ENCODE data around the gene USP16.
A peak's percentile ranks its signal among the peaks of the same experiment; 100 is the strongest.

USP16 gene

GRCh38 chr21:29078869-29079767 lies 54.6 kb downstream of the USP16 start:
- Histone ChIP-seq H3K27me3 (ENCODE audit: control insufficient read depth in 1 of 2, insufficient read depth in 2 of 2, low read length in 2 of 2) (no peaks in the 10 kb centered on the region), H3K9ac (ENCODE audit: low read depth in 1 of 2, low read length in 2 of 2) (no peak overlapping the region), H3K36me3 (ENCODE audit: control insufficient read depth in 1 of 2, insufficient read depth in 2 of 2, low read length in 2 of 2) (no peaks in the 10 kb centered on the region), H3K27ac (ENCODE audit: low read depth, low read length) (no peak overlapping the region), H3K4me1 (ENCODE audit: control insufficient read depth in 1 of 2, insufficient read depth in 2 of 2, low read length in 2 of 2) (peaks cover 1 to 25% of the 10 kb centered on the region in 2 donors), H3K9me3 (ENCODE audit: control insufficient read depth in 1 of 2, low read length in 2 of 2) (no peaks in the 10 kb centered on the region), H3K4me3 (ENCODE audit: low read depth in 1 of 2, low read length in 2 of 2) (no peak overlapping the region)

- H3K4me3 ChIP-seq (ENCODE audit: low read depth in 1 of 2, low read length in 2 of 2), result no peak overlapping the region
Observed at GRCh38 chr21:29080454-29080941, 56.0 kb downstream of the USP16 start.

GRCh38 chr21:29082046-29082815 lies 57.8 kb downstream of the USP16 start:
- Histone ChIP-seq H3K27ac (ENCODE audit: low read depth, low read length) (no peak overlapping the region), H3K27me3 (ENCODE audit: control insufficient read depth in 1 of 2, insufficient read depth in 2 of 2, low read length in 2 of 2) (no peaks in the 10 kb centered on the region), H3K9ac (ENCODE audit: low read depth in 1 of 2, low read length in 2 of 2) (no peak overlapping the region), H3K36me3 (ENCODE audit: control insufficient read depth in 1 of 2, insufficient read depth in 2 of 2, low read length in 2 of 2) (peaks cover 0 to 10% of the 10 kb centered on the region in 2 donors), H3K4me3 (ENCODE audit: low read depth in 1 of 2, low read length in 2 of 2) (no peak overlapping the region), H3K9me3 (ENCODE audit: control insufficient read depth in 1 of 2, low read length in 2 of 2) (no peaks in the 10 kb centered on the region), H3K4me1 (ENCODE audit: control insufficient read depth in 1 of 2, insufficient read depth in 2 of 2, low read length in 2 of 2) (peaks cover 0 to 24% of the 10 kb centered on the region in 2 donors)

More at GRCh38 chr21:29080454-29080941, 56.0 kb downstream of the USP16 start:
- H3K9ac ChIP-seq (ENCODE audit: low read depth in 1 of 2, low read length in 2 of 2), result no peak overlapping the region
- no peaks in the 10 kb centered on the region for H3K27me3 ChIP-seq (ENCODE audit: control insufficient read depth in 1 of 2, insufficient read depth in 2 of 2, low read length in 2 of 2)
- no peaks in the 10 kb centered on the region for H3K9me3 ChIP-seq (ENCODE audit: control insufficient read depth in 1 of 2, low read length in 2 of 2)
- H3K4me1 ChIP-seq (ENCODE audit: control insufficient read depth in 1 of 2, insufficient read depth in 2 of 2, low read length in 2 of 2), result peaks cover 0 to 24% of the 10 kb centered on the region in 2 donors
- H3K36me3 ChIP-seq (ENCODE audit: control insufficient read depth in 1 of 2, insufficient read depth in 2 of 2, low read length in 2 of 2), result no peaks in the 10 kb centered on the region
- H3K27ac ChIP-seq (ENCODE audit: low read depth, low read length), result no peak overlapping the region

- Histone ChIP-seq H3K9ac (ENCODE audit: low read depth in 1 of 2, low read length in 2 of 2) (no peak overlapping the region), H3K4me3 (ENCODE audit: low read depth in 1 of 2, low read length in 2 of 2) (no peak overlapping the region), H3K27me3 (ENCODE audit: control insufficient read depth in 1 of 2, insufficient read depth in 2 of 2, low read length in 2 of 2) (no peaks in the 10 kb centered on the region), H3K27ac (ENCODE audit: low read depth, low read length) (no peak overlapping the region), H3K36me3 (ENCODE audit: control insufficient read depth in 1 of 2, insufficient read depth in 2 of 2, low read length in 2 of 2) (peaks cover 0 to 12% of the 10 kb centered on the region in 2 donors), H3K4me1 (ENCODE audit: control insufficient read depth in 1 of 2, insufficient read depth in 2 of 2, low read length in 2 of 2) (peaks cover 0 to 23% of the 10 kb centered on the region in 2 donors), H3K9me3 (ENCODE audit: control insufficient read depth in 1 of 2, low read length in 2 of 2) (no peaks in the 10 kb centered on the region)
Observed at GRCh38 chr21:29083306-29083705, 58.8 kb downstream of the USP16 start.

DNA sequence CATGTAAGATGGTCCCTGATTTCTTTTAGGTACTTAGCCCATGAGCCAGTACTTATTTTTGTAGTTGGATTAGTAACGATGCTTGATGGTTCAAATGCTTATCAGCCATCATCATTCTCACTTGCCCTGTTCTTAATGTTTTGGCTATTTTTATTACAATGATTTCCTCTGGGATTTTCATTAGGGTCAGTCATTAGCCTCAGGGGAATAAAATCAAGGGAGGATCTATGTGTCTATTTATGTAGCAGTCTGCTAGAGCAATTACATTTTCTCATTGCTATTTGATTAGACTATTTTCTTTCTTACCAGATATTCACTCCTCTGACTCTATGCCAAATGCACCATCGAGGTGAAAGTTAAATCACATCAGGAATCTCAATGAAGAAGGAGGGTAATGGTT lies 59.9 kb downstream of the USP16 start:
- peaks cover 0 to 12% of the 10 kb centered on the region in 2 donors for H3K36me3 ChIP-seq (ENCODE audit: control insufficient read depth in 1 of 2, insufficient read depth in 2 of 2, low read length in 2 of 2)
- H3K4me3 ChIP-seq (ENCODE audit: low read depth in 1 of 2, low read length in 2 of 2), result no peak overlapping the region
- no peak overlapping the region for H3K9ac ChIP-seq (ENCODE audit: low read depth in 1 of 2, low read length in 2 of 2)
- no peaks in the 10 kb centered on the region for H3K27me3 ChIP-seq (ENCODE audit: control insufficient read depth in 1 of 2, insufficient read depth in 2 of 2, low read length in 2 of 2)
- H3K27ac ChIP-seq (ENCODE audit: low read depth, low read length), result no peak overlapping the region
- H3K4me1 ChIP-seq (ENCODE audit: control insufficient read depth in 1 of 2, insufficient read depth in 2 of 2, low read length in 2 of 2), result peaks cover 0 to 12% of the 10 kb centered on the region in 2 donors
- H3K9me3 ChIP-seq (ENCODE audit: control insufficient read depth in 1 of 2, low read length in 2 of 2), result no peaks in the 10 kb centered on the region

DNA sequence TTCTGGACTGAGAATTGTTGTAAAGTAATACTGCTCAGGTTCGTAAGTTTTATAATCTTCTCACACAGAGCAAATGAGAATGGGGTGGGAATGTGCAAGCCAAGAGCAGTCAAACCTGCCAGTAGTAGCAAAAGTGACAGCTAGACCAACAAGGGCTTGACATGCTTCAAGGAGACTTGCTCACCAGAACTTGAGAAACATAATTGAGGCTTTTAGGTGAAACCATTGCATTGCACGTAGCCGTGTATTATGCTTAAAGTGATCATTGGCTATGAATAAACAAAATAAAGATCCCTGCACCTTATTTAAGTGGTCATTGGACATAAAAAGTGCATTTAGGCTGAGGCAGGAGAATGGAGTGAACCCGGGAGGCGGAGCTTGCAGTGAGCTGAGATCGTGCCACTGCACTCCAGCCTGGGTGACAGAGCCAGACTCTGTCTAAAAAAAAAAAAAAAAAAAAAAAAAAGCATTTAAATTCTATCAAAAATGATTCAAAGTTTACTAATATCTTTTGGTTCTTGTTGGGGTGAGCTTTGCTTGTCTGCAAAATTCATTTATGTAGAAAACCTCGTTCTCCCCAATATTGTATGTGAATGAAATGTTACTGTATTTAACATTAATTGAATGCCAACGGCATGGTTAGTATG lies 60.8 kb downstream of the USP16 start:
- Histone ChIP-seq H3K4me3 (ENCODE audit: low read depth in 1 of 2, low read length in 2 of 2) (no peak overlapping the region), H3K9me3 (ENCODE audit: control insufficient read depth in 1 of 2, low read length in 2 of 2) (no peaks in the 10 kb centered on the region), H3K27ac (ENCODE audit: low read depth, low read length) (no peak overlapping the region), H3K4me1 (ENCODE audit: control insufficient read depth in 1 of 2, insufficient read depth in 2 of 2, low read length in 2 of 2) (peaks cover 0 to 4% of the 10 kb centered on the region in 2 donors), H3K9ac (ENCODE audit: low read depth in 1 of 2, low read length in 2 of 2) (no peak overlapping the region), H3K27me3 (ENCODE audit: control insufficient read depth in 1 of 2, insufficient read depth in 2 of 2, low read length in 2 of 2) (no peaks in the 10 kb centered on the region), H3K36me3 (ENCODE audit: control insufficient read depth in 1 of 2, insufficient read depth in 2 of 2, low read length in 2 of 2) (peaks cover 0 to 12% of the 10 kb centered on the region in 2 donors)

DNA sequence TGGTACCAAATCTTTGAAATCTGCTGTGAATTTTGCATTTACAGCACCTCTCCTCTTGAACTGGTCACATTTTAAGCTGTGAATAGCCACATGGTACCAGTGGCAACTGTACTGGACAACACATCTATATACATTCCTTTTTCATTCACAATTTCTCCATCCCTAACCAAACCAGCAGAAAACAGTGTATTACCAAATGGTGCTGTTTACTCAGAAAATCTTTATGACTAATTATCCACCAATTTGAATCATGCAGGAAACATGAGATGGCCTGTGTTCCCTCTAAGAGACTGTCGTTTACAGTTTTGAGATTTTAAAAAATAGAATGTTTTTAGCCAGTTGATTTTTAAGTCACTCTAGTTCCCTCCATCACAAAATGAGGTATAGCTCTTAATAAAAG lies 66.6 kb downstream of the USP16 start:
- H3K27me3 ChIP-seq (ENCODE audit: control insufficient read depth in 1 of 2, insufficient read depth in 2 of 2, low read length in 2 of 2), result no peaks in the 10 kb centered on the region
- peaks cover 8 to 12% of the 10 kb centered on the region in 2 donors for H3K4me1 ChIP-seq (ENCODE audit: control insufficient read depth in 1 of 2, insufficient read depth in 2 of 2, low read length in 2 of 2)
- H3K9me3 ChIP-seq (ENCODE audit: control insufficient read depth in 1 of 2, low read length in 2 of 2), result no peaks in the 10 kb centered on the region
- peaks cover 3 to 12% of the 10 kb centered on the region in 2 donors for H3K36me3 ChIP-seq (ENCODE audit: control insufficient read depth in 1 of 2, insufficient read depth in 2 of 2, low read length in 2 of 2)
- no peak overlapping the region for H3K27ac ChIP-seq (ENCODE audit: low read depth, low read length)
- no peak overlapping the region for H3K9ac ChIP-seq (ENCODE audit: low read depth in 1 of 2, low read length in 2 of 2)
- H3K4me3 ChIP-seq (ENCODE audit: low read depth in 1 of 2, low read length in 2 of 2), result no peak overlapping the region

DNA sequence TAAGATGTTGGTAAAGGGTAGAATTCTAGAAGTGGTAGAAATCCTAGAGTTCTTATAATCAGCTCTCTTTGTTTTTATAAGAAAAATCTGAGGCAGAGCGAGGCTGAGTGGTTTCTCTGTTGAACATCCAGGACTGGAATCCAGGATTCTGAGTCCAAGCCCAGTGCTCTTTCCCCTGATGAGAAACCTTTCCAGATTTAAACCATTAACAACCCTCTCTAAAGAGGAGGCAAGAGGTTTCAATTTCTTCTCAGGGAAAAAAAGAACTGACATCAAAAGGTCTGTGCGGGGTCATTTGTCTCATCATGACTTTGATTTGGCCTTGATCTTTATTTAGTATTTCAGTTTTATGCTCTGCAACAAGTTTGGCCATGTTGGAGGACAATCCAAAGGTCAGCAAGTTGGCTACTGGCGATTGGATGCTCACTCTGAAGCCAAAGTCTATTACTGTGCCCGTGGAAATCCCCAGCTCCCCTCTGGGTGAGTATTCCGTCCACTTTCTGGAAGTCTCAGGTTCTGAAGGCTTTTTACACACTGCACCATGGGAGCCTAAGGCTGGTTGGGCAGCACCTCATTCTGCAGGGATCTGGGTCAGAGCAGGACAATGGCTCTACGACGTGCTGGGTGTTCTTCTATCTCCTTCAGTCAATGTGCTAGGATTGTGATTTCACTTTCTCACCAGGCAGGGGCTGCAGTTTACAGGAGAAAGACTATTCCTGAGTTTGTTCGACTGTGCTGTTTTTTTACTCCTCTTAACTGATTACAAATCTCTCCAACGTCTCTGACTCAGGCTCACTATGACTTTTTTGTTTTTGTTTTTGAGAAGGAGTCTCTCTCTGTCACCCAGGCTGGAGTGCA lies 67.9 kb downstream of the USP16 start:
- Histone ChIP-seq H3K4me3 (ENCODE audit: low read depth in 1 of 2, low read length in 2 of 2) (no peak overlapping the region), H3K27ac (ENCODE audit: low read depth, low read length) (no peak overlapping the region), H3K9me3 (ENCODE audit: control insufficient read depth in 1 of 2, low read length in 2 of 2) (no peaks in the 10 kb centered on the region), H3K4me1 (ENCODE audit: control insufficient read depth in 1 of 2, insufficient read depth in 2 of 2, low read length in 2 of 2) (peaks cover 19 to 20% of the 10 kb centered on the region in 2 donors), H3K9ac (ENCODE audit: low read depth in 1 of 2, low read length in 2 of 2) (peak overlapping the region in 1 of 2 donors; percentile 25), H3K27me3 (ENCODE audit: control insufficient read depth in 1 of 2, insufficient read depth in 2 of 2, low read length in 2 of 2) (no peaks in the 10 kb centered on the region), H3K36me3 (ENCODE audit: control insufficient read depth in 1 of 2, insufficient read depth in 2 of 2, low read length in 2 of 2) (peaks cover 3% of the 10 kb centered on the region in 2 donors)

GRCh38 chr21:29096218-29097015 lies 71.9 kb downstream of the USP16 start:
- Histone ChIP-seq H3K36me3 (ENCODE audit: control insufficient read depth in 1 of 2, insufficient read depth in 2 of 2, low read length in 2 of 2) (peaks cover 0 to 3% of the 10 kb centered on the region in 2 donors), H3K27me3 (ENCODE audit: control insufficient read depth in 1 of 2, insufficient read depth in 2 of 2, low read length in 2 of 2) (no peaks in the 10 kb centered on the region), H3K9ac (ENCODE audit: low read depth in 1 of 2, low read length in 2 of 2) (no peak overlapping the region), H3K4me1 (ENCODE audit: control insufficient read depth in 1 of 2, insufficient read depth in 2 of 2, low read length in 2 of 2) (peaks cover 27 to 29% of the 10 kb centered on the region in 2 donors), H3K9me3 (ENCODE audit: control insufficient read depth in 1 of 2, low read length in 2 of 2) (no peaks in the 10 kb centered on the region), H3K4me3 (ENCODE audit: low read depth in 1 of 2, low read length in 2 of 2) (no peak overlapping the region), H3K27ac (ENCODE audit: low read depth, low read length) (no peak overlapping the region)
